DND-41 (cell line): ENCODE measurements around the gene SNCA.

Experiments used
- CTCF ChIP-seq: IDR thresholded peaks from 2 replicates; pipeline ENCODE4 v1.5.1; 2012; ENCODE audit warnings: borderline replicate concordance, low read length, moderate library complexity, mild to moderate bottlenecking; ENCODE audit not compliant: poor library complexity, severe bottlenecking; ENCODE audit errors: extremely low read depth
- EZH2 ChIP-seq: IDR thresholded peaks from 3 replicates; pipeline ENCODE4 v1.6.1; 2012; ENCODE audit warnings: borderline replicate concordance, low read depth, mild to moderate bottlenecking, moderate library complexity, low read length, inconsistent platforms; ENCODE audit not compliant: severe bottlenecking

- TF ChIP-seq CTCF (no peak), EZH2 (no peak)
Observed at GRCh38 chr4:89814362-89814761, 22.6 kb downstream of the SNCA start.
